ENCODE results near the gene UROC1.

The UROC1 gene

GRCh38 chr3:126502656-126503055 is 14.9 kb downstream of the UROC1 start:
- H3K36me3 ChIP-seq (ENCODE audit: control insufficient read depth, insufficient read depth, low read length) = no peaks in the 10 kb centered on the region
- no peaks in the 10 kb centered on the region for H3K4me1 ChIP-seq (ENCODE audit: control insufficient read depth, insufficient read depth, low read length)

DNA sequence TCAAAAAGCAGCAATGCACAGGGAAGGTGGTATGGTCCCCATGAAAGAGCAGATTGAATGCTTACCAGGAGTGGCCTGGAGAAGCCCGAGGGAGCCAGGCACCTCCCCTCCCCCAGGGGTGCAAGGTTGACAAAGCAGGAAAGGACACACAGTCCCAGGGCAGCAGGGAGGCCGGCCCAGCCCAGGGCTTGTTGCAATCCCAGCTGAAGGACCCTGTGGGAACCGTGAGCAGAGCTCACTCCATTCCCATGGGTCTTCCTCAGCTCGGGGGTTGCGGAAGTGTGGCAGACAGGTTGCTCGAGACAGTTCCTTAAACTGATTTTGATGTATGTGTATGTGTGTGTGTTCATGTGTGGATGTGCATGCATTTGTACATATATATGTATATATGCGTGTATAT is 15.8 kb downstream of the UROC1 start:
- no peaks in the 10 kb centered on the region for H3K9me3 ChIP-seq (ENCODE audit: control insufficient read depth, low read length)

More at GRCh38 chr3:126502656-126503055, 14.9 kb downstream of the UROC1 start:
- no peak overlapping the region for H3K4me3 ChIP-seq (ENCODE audit: low read length)
- H3K9ac ChIP-seq (ENCODE audit: low read length) = no peak overlapping the region
- no peaks in the 10 kb centered on the region for H3K27me3 ChIP-seq (ENCODE audit: control insufficient read depth, insufficient read depth, low read length)
- H3K9me3 ChIP-seq (ENCODE audit: control insufficient read depth, low read length) = no peaks in the 10 kb centered on the region

GRCh38 chr3:126501054-126501453 is 16.5 kb downstream of the UROC1 start:
- Histone ChIP-seq H3K27me3 (ENCODE audit: control insufficient read depth, insufficient read depth, low read length) (no peaks in the 10 kb centered on the region), H3K9ac (ENCODE audit: low read length) (no peak overlapping the region), H3K4me1 (ENCODE audit: control insufficient read depth, insufficient read depth, low read length) (no peaks in the 10 kb centered on the region), H3K4me3 (ENCODE audit: low read length) (no peak overlapping the region), H3K9me3 (ENCODE audit: control insufficient read depth, low read length) (no peaks in the 10 kb centered on the region), H3K36me3 (ENCODE audit: control insufficient read depth, insufficient read depth, low read length) (no peaks in the 10 kb centered on the region)

More for the DNA sequence above, 15.8 kb downstream of the UROC1 start:
- no peaks in the 10 kb centered on the region for H3K27me3 ChIP-seq (ENCODE audit: control insufficient read depth, insufficient read depth, low read length)
- H3K4me1 ChIP-seq (ENCODE audit: control insufficient read depth, insufficient read depth, low read length) = no peaks in the 10 kb centered on the region
- H3K9ac ChIP-seq (ENCODE audit: low read length) = no peak overlapping the region
- no peak overlapping the region for H3K4me3 ChIP-seq (ENCODE audit: low read length)
- no peaks in the 10 kb centered on the region for H3K36me3 ChIP-seq (ENCODE audit: control insufficient read depth, insufficient read depth, low read length)

- Histone ChIP-seq H3K9me3 (ENCODE audit: control insufficient read depth, low read length) (no peaks in the 10 kb centered on the region), H3K4me3 (ENCODE audit: low read length) (no peak overlapping the region), H3K36me3 (ENCODE audit: control insufficient read depth, insufficient read depth, low read length) (no peaks in the 10 kb centered on the region), H3K27me3 (ENCODE audit: control insufficient read depth, insufficient read depth, low read length) (no peaks in the 10 kb centered on the region), H3K4me1 (ENCODE audit: control insufficient read depth, insufficient read depth, low read length) (no peaks in the 10 kb centered on the region), H3K9ac (ENCODE audit: low read length) (no peak overlapping the region)
These were observed 17.6 kb downstream of the UROC1 start for GRCh38 chr3:126500016-126500415.

DNA sequence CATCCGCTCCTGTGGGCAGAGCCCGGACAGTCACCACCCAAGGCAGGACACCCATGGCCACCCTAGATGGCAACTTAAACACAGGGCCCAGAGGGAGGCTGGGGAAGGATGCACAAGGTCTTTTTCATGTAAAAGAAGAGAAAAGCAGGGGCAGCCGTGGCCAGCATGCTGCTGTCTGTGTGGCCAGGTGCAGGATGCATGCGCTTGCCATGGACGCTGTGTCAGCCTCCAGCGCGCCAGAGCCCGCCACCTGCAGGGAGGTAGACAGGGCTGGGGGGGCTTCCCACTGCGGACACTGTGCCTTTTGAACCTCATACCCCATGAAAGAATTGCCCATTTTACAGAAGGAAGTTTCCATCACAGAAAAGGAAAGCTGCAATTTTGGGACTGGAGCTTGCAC is 18.2 kb downstream of the UROC1 start:
- Histone ChIP-seq H3K36me3 (ENCODE audit: control insufficient read depth, insufficient read depth, low read length) (no peaks in the 10 kb centered on the region), H3K4me3 (ENCODE audit: low read length) (no peak overlapping the region), H3K9ac (ENCODE audit: low read length) (no peak overlapping the region), H3K9me3 (ENCODE audit: control insufficient read depth, low read length) (no peaks in the 10 kb centered on the region), H3K4me1 (ENCODE audit: control insufficient read depth, insufficient read depth, low read length) (no peaks in the 10 kb centered on the region), H3K27me3 (ENCODE audit: control insufficient read depth, insufficient read depth, low read length) (no peaks in the 10 kb centered on the region)

- Histone ChIP-seq H3K9ac (ENCODE audit: low read length) (no peak overlapping the region), H3K9me3 (ENCODE audit: control insufficient read depth, low read length) (no peaks in the 10 kb centered on the region), H3K36me3 (ENCODE audit: control insufficient read depth, insufficient read depth, low read length) (no peaks in the 10 kb centered on the region), H3K4me3 (ENCODE audit: low read length) (no peak overlapping the region), H3K4me1 (ENCODE audit: control insufficient read depth, insufficient read depth, low read length) (no peaks in the 10 kb centered on the region), H3K27me3 (ENCODE audit: control insufficient read depth, insufficient read depth, low read length) (no peaks in the 10 kb centered on the region)
These were observed 18.6 kb downstream of the UROC1 start for GRCh38 chr3:126498929-126499328.

DNA sequence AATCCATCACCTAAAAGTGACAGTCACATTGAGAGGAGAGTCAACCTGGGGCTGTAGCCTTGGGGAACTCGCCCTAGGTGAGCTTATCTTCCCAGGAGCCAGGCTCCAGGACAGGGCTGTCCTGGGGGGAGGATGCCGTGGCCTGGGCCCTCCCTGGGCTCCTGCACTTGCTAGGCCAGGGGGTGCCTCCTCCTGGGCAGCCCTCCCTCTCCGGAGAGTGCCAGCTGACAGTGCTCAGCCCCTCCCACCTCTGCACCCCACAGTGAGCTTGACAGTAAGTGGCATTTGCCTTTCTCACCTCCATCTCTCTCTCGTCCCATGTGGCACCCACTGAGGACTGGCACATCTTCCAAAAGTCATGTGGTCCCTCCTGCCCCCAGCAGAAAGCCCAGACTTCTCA is 19.1 kb downstream of the UROC1 start:
- no peaks in the 10 kb centered on the region for H3K4me1 ChIP-seq (ENCODE audit: control insufficient read depth, insufficient read depth, low read length)
- H3K4me3 ChIP-seq (ENCODE audit: low read length) = no peak overlapping the region
- no peaks in the 10 kb centered on the region for H3K9me3 ChIP-seq (ENCODE audit: control insufficient read depth, low read length)
- no peaks in the 10 kb centered on the region for H3K27me3 ChIP-seq (ENCODE audit: control insufficient read depth, insufficient read depth, low read length)
- no peaks in the 10 kb centered on the region for H3K36me3 ChIP-seq (ENCODE audit: control insufficient read depth, insufficient read depth, low read length)
- H3K9ac ChIP-seq (ENCODE audit: low read length) = no peak overlapping the region

DNA sequence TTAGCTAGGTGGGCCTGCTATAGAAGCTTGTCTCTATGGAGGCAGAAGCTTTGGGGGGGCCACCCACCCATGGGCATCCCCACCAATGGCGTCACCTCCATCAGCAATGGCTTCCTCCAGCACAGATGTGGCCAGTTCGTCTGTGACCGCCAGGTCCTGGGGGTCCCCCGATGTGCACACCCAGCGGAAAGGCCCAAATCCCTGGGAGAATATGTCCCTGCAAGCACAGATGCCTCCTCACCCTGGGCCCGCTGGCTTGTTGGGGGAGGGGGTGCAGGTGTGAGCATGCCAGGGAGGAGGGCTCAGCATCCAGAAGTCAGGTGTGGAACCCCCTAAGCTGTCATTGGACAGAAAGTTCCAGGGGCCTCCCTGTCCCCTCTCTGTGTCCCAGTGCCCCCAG is 19.6 kb downstream of the UROC1 start:
- Histone ChIP-seq H3K9me3 (ENCODE audit: control insufficient read depth, low read length) (no peaks in the 10 kb centered on the region), H3K9ac (ENCODE audit: low read length) (no peak overlapping the region), H3K4me1 (ENCODE audit: control insufficient read depth, insufficient read depth, low read length) (no peaks in the 10 kb centered on the region), H3K4me3 (ENCODE audit: low read length) (no peak overlapping the region), H3K36me3 (ENCODE audit: control insufficient read depth, insufficient read depth, low read length) (no peaks in the 10 kb centered on the region), H3K27me3 (ENCODE audit: control insufficient read depth, insufficient read depth, low read length) (no peaks in the 10 kb centered on the region)

DNA sequence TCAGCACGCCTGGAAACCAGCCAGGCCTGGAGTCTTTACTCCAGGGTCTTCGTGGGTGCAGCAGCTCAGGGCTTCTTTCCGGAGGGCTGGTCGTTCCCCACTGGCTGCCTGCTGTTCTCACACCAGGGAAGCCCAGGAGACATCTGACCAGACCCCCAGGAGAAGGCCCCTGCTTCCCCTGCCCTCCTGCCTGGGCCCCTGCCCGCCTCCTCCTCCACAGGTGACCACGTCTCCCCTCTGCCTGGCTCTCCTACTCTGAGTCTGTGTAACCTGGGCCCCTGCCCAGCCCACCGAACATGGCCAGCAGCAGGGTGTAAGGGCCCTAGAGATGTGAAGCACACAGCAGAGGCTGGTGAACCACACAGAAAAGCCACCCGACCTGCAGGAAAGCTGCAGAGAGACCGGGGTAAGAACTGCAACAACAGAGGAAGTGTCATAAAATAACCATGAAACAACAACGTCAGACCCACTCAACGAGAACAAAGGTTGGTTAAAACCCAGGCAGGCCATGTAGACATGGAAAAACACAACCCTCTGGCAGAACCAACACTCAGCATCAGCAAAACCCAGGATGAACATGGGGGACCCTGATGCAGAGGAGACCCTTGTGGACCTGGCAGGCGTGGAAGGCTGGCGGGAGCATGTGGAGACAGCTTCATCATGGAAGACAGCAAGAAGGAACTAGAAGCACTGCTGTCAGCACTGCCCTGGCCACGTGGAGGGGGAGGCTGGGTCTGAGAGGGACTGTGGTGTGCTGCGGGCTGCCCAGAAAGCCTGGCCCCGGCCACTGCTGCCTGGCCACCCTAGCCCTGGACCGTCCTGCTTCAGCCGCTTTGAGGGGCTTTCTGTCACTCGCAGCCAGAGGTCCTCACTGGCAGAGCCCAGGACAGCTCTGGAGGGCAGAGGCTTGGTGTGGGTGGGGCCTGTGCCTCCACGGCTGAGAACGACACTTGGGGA is 20.4 kb downstream of the UROC1 start:
- no peaks in the 10 kb centered on the region for H3K9me3 ChIP-seq (ENCODE audit: control insufficient read depth, low read length)
- H3K4me1 ChIP-seq (ENCODE audit: control insufficient read depth, insufficient read depth, low read length) = no peaks in the 10 kb centered on the region
- H3K27me3 ChIP-seq (ENCODE audit: control insufficient read depth, insufficient read depth, low read length) = no peaks in the 10 kb centered on the region
- no peaks in the 10 kb centered on the region for H3K36me3 ChIP-seq (ENCODE audit: control insufficient read depth, insufficient read depth, low read length)
- H3K4me3 ChIP-seq (ENCODE audit: low read length) = no peak overlapping the region
- H3K9ac ChIP-seq (ENCODE audit: low read length) = no peak overlapping the region

DNA sequence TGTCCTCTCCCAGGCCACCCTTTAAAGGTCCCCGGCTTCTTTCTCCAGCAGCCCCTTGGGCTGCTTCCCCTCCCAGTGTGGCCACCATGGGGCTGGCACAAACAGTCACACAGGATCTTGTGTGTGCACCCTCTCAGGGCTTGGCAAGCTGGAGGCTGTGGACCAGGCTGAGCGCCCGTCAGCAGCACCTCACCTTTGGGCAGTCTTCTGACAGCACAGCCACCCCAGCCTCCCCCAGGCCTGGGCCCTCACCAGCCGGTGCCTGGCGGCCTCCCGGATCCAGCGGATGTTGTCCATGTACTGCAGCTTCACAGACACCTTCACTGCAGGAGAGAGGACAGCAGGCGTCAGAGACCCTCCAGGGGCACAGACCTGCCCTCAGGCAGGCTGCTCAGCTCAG is 21.8 kb downstream of the UROC1 start:
- Histone ChIP-seq H3K9ac (ENCODE audit: low read length) (no peak overlapping the region), H3K36me3 (ENCODE audit: control insufficient read depth, insufficient read depth, low read length) (no peaks in the 10 kb centered on the region), H3K27me3 (ENCODE audit: control insufficient read depth, insufficient read depth, low read length) (peaks cover under 1% of the 10 kb centered on the region), H3K9me3 (ENCODE audit: control insufficient read depth, low read length) (no peaks in the 10 kb centered on the region), H3K4me1 (ENCODE audit: control insufficient read depth, insufficient read depth, low read length) (no peaks in the 10 kb centered on the region), H3K4me3 (ENCODE audit: low read length) (no peak overlapping the region)

DNA sequence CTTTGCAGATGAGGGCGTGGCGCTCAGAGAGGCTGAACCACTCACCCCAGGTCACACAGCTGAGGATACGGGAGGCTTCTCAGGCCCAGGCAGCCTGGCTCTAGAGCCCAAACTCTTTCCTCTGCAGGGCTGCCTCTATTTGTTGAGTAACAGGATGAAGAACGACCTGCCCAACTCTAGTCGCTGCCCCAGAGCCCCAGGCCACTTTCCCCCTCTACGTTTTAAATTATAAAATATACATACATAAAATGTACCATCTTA is 22.7 kb downstream of the UROC1 start:
- no peaks in the 10 kb centered on the region for H3K36me3 ChIP-seq (ENCODE audit: control insufficient read depth, insufficient read depth, low read length)
- no peak overlapping the region for H3K4me3 ChIP-seq (ENCODE audit: low read length)
- no peaks in the 10 kb centered on the region for H3K4me1 ChIP-seq (ENCODE audit: control insufficient read depth, insufficient read depth, low read length)
- H3K27me3 ChIP-seq (ENCODE audit: control insufficient read depth, insufficient read depth, low read length) = peaks cover 5% of the 10 kb centered on the region
- no peaks in the 10 kb centered on the region for H3K9me3 ChIP-seq (ENCODE audit: control insufficient read depth, low read length)
- no peak overlapping the region for H3K9ac ChIP-seq (ENCODE audit: low read length)

GRCh38 chr3:126494204-126494969 is 23.2 kb downstream of the UROC1 start:
- H3K27me3 ChIP-seq (ENCODE audit: control insufficient read depth, insufficient read depth, low read length) = peaks cover 5% of the 10 kb centered on the region
- no peaks in the 10 kb centered on the region for H3K4me1 ChIP-seq (ENCODE audit: control insufficient read depth, insufficient read depth, low read length)
- H3K4me3 ChIP-seq (ENCODE audit: low read length) = no peak overlapping the region
- H3K36me3 ChIP-seq (ENCODE audit: control insufficient read depth, insufficient read depth, low read length) = no peaks in the 10 kb centered on the region
- H3K9ac ChIP-seq (ENCODE audit: low read length) = no peak overlapping the region
- no peaks in the 10 kb centered on the region for H3K9me3 ChIP-seq (ENCODE audit: control insufficient read depth, low read length)
